Measurements from ENCODE around the gene NECTIN1. TPM values are rescaled to one million over a fixed set of nuclear protein-coding genes. Genes with fewer than 3 reads are reported as not detected.

The NECTIN1 gene
- total RNA-seq, 1 experiment from 2014 or later = 23.8 TPM

GRCh38 chr11:119774172-119774763 is 45.3 kb upstream of the NECTIN1 start:
- no peak overlapping the region for H3K27ac ChIP-seq (ENCODE audit: low read depth, low read length)
- no peak overlapping the region for H3K4me2 ChIP-seq (ENCODE audit: low read length)
- intact Hi-C loops (cut with micrococcal nuclease) = no loop called here
- POLR2A ChIA-PET = no interaction called here
- TF ChIP-seq TCF7L2 (IDR thresholded peaks at IDR 0.05; ENCODE audit: borderline replicate concordance, extremely low read depth, insufficient read depth, insufficient read length) (peak; percentile 46), ATF3 (IDR thresholded peaks at IDR 0.05) (no peak), REST (IDR thresholded peaks at IDR 0.05; ENCODE audit: low read depth) (peak; percentile 93)
- no peak overlapping the region for H3K9ac ChIP-seq (ENCODE audit: low read length)
- H3K9me3 ChIP-seq (ENCODE audit: control insufficient read depth in 1 of 2, insufficient read depth in 1 of 2, low read depth in 1 of 2, low read length in 2 of 2) = no peaks in the 10 kb centered on the region
- DNase-seq (ENCODE audit: low read depth, low spot score) (no peak), ATAC-seq (no peak)
- RAD21 ChIA-PET (ENCODE audit: low non-redundant PET in 1 of 2, low total read pairs in 2 of 2, uncharacterized antibody in 2 of 2, unreplicated experiment in 2 of 2) = no interaction called here
- H3K4me3 ChIP-seq (replicated peaks in 1 of 2; ENCODE audit: low read depth in 1 of 2, low read length in 2 of 2) = no peak overlapping the region
- CTCF ChIA-PET = no interaction called here
- no peaks in the 10 kb centered on the region for H3K9me2 ChIP-seq (ENCODE audit: insufficient read depth)
- BruUV-seq (replicated peaks) = no TSS peak
- no peaks in the 10 kb centered on the region for H4K20me1 ChIP-seq (ENCODE audit: insufficient read depth)
- no peaks in the 10 kb centered on the region for H3K79me2 ChIP-seq (ENCODE audit: insufficient read depth, low read length)
- no peaks in the 10 kb centered on the region for H3K4me1 ChIP-seq (ENCODE audit: control insufficient read depth in 1 of 2, insufficient read depth in 2 of 2, low read length in 2 of 2)
- no peaks in the 10 kb centered on the region for H3K36me3 ChIP-seq (ENCODE audit: control insufficient read depth in 1 of 2, insufficient read depth in 2 of 2, low read length in 2 of 2)
- peaks cover 35% of the 10 kb centered on the region for H3K27me3 ChIP-seq (ENCODE audit: insufficient read depth, low read length)
- no peak overlapping the region for H2AFZ ChIP-seq (ENCODE audit: low read depth, low read length, poor library complexity, severe bottlenecking)

All from HCT116 (cell line).